SK-N-MC (cell line): ENCODE results near the gene CEND1.

Experiments
- EZH2 ChIP-seq: fragments of 200-600 bp; sonication (generic); IDR thresholded peaks from one replicate; pipeline ENCODE4 v1.6.1; 2017; ENCODE audit warnings: antibody characterized with exemption
- POLR2AphosphoS5 ChIP-seq: IDR thresholded peaks from 2 replicates; pipeline ENCODE4 v1.6.1; 2012; ENCODE audit warnings: mild to moderate bottlenecking, low read depth, low read length, borderline replicate concordance

DNA sequence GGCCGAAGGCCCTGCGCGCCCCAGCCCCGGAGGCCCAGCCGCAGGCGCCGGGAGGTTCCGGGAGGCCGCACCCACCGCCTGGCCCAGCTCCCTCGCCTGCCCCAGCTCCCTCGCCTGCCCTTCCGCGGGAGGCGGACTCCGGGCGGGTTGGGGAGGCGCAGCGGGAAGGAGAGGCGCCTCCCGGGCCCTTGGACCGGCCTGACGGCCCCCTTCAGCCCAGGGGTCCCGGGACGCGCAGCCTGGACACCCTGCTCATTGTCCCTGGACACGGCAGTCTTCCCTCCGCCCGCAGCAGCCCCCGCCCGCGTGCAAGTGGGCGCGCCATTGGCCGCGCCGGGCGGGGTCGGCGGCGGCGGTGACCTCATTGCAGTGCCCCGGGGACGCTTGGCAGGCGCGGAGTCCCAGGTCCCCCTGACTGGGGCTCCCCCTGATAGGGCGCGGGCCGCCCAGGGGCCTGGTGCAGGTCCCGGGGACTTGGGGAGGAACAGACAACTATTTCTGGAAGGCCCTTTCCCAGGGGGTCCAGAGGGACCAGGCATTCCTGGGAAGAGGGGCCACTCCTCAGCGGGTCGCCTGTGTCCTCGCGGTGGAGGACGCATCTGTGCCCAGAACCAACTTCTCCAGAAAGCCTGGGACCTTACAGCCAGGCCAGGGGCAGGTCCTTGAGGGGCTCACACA is 43.4 kb upstream of the CEND1 start:
- no peak for TF ChIP-seq POLR2AphosphoS5
- TF ChIP-seq EZH2: no peak
